H1 (cell line): Measurements from ENCODE around the gene TMEM254. TPM values are rescaled to one million over a fixed set of nuclear protein-coding genes. Genes with fewer than 3 reads are reported as not detected.

ENCODE experiments used
- polyA plus RNA-seq, 7 experiments: library from polyadenylated mRNA; depleted of rRNA in 3 of 7; stranded (reverse) in 5 of 7; unstranded in 2 of 7; fragments of >200 nt in 5 of 7; fragments of 200-250 nt in 2 of 7; gene quantifications; 1 replicate in 5 of 7; 2 replicates in 1 of 7; 4 replicates in 1 of 7; pipeline versions ENCODE4 v1.2.1 to v1.2.3, GENCODE V29; 2011 to 2013; ENCODE audit warnings: missing spikeins in 2 of 7, mixed read lengths in 2 of 7
- total RNA-seq: library from RNA; stranded (reverse); fragmentation: NEBNext Ultra II Directional; extraction: Animal tissue kit (Norgen Biotek cat#: 25700); gene quantifications from 2 replicates; pipeline ENCODE4 v1.2.1, GENCODE V29; 2021
- TF ChIP-seq, protein P1 (sequence below): IDR thresholded peaks from 2 replicates; pipeline ENCODE4 v1.6.1; 2012; ENCODE audit warnings: inconsistent platforms

The TMEM254 gene
- total and polyA plus RNA-seq, 2 of the 8 experiments (the other 6 are each of a cell fraction or from before 2014, with no cell fraction given), result 26.9 to 61.2 TPM

DNA sequence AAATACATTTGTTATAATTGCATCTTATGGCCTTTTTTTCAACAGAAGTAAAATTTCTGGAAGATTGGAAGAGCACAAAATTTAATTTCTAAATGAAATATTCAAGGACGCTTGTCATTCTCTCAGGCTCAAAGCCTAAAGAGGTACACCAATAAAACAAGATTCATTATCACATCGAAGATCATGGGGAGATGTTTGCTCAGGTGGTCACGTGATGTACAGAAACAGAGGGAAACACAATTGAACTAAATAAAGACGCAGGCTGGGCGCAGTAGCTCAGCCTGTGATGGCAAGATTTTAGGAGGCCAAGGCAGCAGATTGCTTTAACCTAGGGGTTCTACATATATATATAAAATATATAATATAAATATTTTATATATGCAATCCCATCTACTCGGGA lies 37.3 kb upstream of the TMEM254 start (continued):
- TF ChIP-seq, protein P1, sequence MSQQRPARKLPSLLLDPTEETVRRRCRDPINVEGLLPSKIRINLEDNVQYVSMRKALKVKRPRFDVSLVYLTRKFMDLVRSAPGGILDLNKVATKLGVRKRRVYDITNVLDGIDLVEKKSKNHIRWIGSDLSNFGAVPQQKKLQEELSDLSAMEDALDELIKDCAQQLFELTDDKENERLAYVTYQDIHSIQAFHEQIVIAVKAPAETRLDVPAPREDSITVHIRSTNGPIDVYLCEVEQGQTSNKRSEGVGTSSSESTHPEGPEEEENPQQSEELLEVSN, result no peak
